ENCODE data around the gene BOLA1.

The BOLA1 gene

GRCh38 chr1:149887456-149888246, 11.7 kb upstream of the BOLA1 start:
- peak; percentile 99 for DNase-seq

GRCh38 chr1:149888247-149888998, 10.9 kb upstream of the BOLA1 start:
- peak; percentile 94 for DNase-seq

- no peak for DNase-seq
Measured at GRCh38 chr1:149888999-149889289, 10.4 kb upstream of the BOLA1 start.

- no peak for DNase-seq
Measured at GRCh38 chr1:149896575-149896974, 2.8 kb upstream of the BOLA1 start.

- no peak for DNase-seq
Measured at GRCh38 chr1:149903836-149904491, 4.6 kb downstream of the BOLA1 start.

GRCh38 chr1:149906570-149907075, 7.3 kb downstream of the BOLA1 start:
- no peak for DNase-seq

GRCh38 chr1:149914545-149914944, 15.2 kb downstream of the BOLA1 start:
- no peak for DNase-seq

- DNase-seq, result no peak
Measured at GRCh38 chr1:149915429-149916192, 16.2 kb downstream of the BOLA1 start.

GRCh38 chr1:149916193-149916897, 17.0 kb downstream of the BOLA1 start:
- DNase-seq, result no peak

- no peak for DNase-seq
Measured at GRCh38 chr1:149916898-149917252, 17.5 kb downstream of the BOLA1 start.

- peak; percentile 47 for DNase-seq
Measured at GRCh38 chr1:149917571-149918144, 18.3 kb downstream of the BOLA1 start, which contains the start of gene SV2A. Gene SV2A, minus strand, starts transcription at chr1:149917844. Its CDS starts 4,004 bp downstream, at chr1:149913840.

GRCh38 chr1:149923626-149924025, 24.3 kb downstream of the BOLA1 start:
- no peak for DNase-seq

- DNase-seq, result no peak
Measured at GRCh38 chr1:149925345-149925744, 26.0 kb downstream of the BOLA1 start.

GRCh38 chr1:149925751-149926150, 26.4 kb downstream of the BOLA1 start:
- no peak for DNase-seq

GRCh38 chr1:149926296-149926695, 26.9 kb downstream of the BOLA1 start:
- DNase-seq, result no peak

- DNase-seq, result no peak
Measured at GRCh38 chr1:149927056-149927562, 27.7 kb downstream of the BOLA1 start.

GRCh38 chr1:149927563-149928400, 28.4 kb downstream of the BOLA1 start, which contains the start of gene SF3B4:
Gene SF3B4, minus strand, starts transcription at chr1:149927803. Its CDS starts 44 bp downstream, at chr1:149927759.
- DNase-seq, result peak; percentile 88

- DNase-seq, result no peak
Measured at GRCh38 chr1:149928401-149928724, 29.0 kb downstream of the BOLA1 start.

GRCh38 chr1:149929856-149930255, 30.5 kb downstream of the BOLA1 start:
- DNase-seq, result no peak

- DNase-seq, result no peak
Measured at GRCh38 chr1:149931212-149931790, 31.9 kb downstream of the BOLA1 start.
